ENCODE data around the gene BABAM2.

The BABAM2 gene

DNA sequence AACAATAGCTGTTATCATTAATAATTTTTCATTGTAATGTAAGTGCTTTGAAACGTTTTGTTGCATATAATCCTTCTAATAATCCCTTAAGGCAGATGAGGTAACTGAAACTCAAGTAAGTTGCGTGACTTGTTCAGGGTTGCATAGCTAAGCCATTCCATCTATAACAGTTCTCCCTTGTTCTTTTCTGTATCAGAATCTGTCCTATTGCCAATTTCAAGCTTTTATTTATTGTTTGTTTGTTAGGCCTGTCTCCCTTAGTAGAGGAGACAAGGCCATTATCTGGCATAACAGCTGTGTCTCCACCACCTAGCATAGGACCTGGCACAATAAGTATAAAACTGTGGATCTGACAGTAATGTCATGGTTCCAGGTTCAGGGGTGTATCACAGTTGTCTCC is 19.4 kb downstream of the BABAM2 start:
- no peak for DNase-seq (ENCODE audit: low spot score)
- FAIRE-seq, result no peak

DNA sequence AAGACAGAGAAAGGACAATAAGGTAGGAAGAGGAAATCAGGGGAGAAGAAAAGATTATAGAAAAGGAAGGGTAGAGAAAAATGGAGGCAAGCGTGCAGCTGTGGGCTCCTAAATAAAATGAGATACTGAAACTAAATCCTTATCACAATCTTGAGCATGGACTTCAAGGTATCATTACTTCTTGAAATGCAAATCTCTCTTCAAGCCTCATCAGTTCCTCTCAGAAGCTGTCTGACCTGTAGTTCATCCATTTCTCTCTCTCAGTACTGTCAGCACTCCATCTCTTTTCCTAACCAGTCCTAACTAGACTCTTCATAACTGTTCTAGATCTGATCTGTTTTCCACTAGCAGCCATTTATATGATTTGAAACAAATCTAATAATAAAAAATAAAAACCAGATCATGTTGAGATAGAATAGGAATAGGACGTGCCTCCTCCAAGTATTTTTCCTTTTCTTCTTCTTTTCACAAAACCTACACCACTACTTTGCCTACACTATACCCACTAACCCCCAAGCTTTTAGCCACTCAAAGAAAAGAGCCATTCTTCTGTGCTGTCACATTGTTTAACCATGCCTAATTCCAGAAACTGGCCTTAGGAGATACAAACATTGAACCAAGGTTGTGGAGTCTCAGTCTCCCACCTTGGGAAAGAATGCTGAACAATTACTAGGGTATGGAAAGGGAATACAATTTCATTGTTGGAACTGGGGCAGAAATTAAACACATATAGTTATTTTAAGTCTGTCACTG is 21.1 kb downstream of the BABAM2 start:
- FAIRE-seq, result no peak

DNA sequence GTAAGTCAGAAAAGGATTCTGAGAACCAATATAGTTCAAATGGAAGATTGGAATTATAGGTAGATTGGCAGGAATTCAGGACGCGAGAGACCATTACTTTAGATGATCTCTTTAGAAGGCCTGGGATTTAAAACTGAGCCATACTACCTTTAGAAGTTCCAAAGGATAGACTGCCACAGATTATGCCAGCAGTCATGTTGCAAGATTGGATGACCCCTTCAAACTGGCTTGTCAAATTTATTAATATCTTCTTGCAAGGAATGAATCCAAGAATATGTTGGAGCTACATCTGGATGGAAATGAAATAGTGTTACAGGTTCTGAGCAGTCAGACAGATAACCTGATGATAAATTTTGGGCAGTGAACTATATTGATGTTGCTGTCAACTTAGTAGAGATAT is 22.0 kb downstream of the BABAM2 start:
- FAIRE-seq (no peak), DNase-seq (ENCODE audit: low spot score) (no peak)

More for the DNA sequence above, 21.1 kb downstream of the BABAM2 start:
- DNase-seq (ENCODE audit: low spot score), result no peak

DNA sequence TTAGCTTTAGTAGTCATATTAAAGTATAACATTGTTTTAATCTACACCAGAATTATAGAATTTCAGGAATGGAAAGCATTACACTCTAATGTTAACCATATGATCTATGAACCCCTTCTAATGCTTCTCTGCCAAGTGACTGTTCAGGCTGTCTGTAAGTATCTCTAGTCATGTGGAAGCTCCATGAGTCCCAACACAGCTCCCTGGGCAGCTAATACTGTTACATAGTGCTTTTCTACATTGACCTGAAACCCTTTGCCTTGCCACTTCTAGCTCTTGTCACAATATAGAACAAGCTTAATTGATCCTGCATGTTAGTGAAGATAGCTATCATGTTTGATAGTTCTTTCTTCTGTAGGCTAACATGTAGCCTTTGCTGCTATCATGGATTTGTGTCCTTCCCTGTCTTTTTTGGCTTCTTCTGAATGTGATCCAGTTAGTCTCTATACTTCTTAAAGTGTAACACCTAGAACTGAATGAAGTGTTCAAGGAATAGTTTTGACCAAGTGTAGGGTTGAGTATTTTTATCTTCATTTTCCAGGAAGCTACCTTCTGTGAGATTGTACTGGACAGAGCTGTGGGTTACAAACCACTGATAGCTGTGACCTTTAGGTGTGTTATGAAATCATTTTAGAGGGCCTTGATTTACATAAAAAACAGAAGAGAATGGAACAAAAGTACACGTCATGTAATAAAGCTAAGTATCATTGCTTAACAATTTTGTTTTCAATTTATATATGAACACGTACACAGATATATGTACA is 23.7 kb downstream of the BABAM2 start:
- DNase-seq (ENCODE audit: low spot score) (no peak), FAIRE-seq (no peak)

DNA sequence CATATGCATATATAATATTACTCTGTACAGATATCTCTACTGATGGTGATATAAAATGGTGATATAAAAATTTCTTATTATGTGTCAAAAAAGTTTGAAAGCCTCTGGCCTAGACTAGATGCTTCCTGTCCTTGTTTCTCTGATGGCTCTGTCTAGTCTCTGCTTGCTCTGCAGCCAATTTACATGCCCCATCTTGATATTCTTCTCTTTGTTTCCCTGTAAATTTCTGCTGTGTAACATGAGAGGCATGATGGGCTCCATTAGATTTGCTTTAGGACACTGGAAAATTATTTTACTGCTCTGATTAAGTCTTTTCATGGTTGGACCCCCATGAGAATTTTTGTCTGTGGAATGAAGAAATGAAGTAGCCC is 24.3 kb downstream of the BABAM2 start:
- DNase-seq (ENCODE audit: low spot score) (no peak), FAIRE-seq (no peak)

DNA sequence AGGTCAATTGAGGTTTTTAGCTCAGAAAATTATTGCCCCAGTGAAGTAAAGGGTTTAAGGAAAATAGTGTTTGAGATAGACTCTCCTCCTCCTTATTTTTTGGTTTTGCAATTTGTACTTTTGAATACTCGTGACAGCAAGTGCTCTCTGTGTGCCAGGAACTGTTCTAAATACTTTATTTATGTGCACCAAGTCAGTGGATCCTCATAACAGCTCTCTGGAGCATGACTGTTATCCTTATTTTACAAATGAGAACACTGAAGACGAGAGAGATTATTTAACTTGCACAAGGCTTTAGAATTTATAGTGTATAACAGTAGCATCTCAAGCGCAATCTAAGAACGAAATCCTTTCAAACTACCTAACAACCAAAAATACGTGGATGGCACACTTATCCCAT is 24.7 kb downstream of the BABAM2 start:
- DNase-seq (ENCODE audit: low spot score) (no peak), FAIRE-seq (no peak)

DNA sequence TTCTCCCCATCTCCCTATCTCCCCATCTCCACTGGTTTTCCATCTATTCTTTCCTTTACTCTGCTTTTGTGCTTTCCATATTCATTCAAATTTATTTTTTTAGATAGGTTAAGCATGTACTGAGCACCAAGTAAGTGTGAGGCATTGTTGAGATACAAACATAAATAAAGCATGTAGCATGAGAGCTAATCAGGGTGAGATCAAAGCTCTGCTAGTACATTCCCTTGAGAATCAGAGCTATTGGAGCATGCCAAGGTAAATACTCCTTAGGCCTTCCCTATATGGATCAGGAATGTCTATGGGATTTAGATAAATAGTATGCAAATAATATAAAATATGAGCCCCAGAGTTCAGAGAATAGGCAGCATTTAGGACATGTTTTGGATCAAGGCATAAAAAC is 25.3 kb downstream of the BABAM2 start:
- DNase-seq (ENCODE audit: low spot score) (no peak), FAIRE-seq (no peak)

DNA sequence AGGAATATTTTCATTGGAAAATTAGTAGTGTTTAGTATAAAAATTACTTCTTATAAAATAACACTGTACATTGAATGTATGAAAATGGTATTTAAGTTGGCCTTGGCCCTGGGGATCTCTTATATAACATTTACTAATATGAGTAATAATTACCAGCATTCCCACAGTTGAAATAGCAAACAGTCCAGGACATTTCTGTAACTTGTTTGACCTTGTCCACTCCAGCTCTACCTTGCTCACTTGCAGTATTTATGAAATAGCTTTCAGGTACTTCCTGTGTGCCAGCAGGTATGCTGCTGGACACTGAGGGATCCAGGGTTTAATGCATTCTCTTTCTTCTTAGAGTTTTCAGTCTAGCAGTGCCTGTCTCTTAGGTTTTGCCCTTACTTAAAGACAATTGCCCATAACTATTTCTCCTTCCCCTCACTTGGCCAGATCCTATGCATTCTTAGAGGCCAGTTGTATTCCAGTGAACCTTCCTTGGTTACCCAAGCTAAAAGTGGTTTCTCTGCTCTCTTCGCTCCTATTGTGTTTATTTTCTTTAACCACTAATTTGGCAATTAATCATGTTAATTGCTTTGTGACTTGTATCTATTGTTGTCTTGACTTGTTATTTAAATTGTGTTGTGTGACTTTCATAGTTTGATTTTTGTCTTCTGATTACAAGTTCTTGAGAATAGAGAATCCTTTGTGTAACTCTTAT is 25.9 kb downstream of the BABAM2 start:
- DNase-seq (ENCODE audit: low spot score) (no peak), FAIRE-seq (no peak)

DNA sequence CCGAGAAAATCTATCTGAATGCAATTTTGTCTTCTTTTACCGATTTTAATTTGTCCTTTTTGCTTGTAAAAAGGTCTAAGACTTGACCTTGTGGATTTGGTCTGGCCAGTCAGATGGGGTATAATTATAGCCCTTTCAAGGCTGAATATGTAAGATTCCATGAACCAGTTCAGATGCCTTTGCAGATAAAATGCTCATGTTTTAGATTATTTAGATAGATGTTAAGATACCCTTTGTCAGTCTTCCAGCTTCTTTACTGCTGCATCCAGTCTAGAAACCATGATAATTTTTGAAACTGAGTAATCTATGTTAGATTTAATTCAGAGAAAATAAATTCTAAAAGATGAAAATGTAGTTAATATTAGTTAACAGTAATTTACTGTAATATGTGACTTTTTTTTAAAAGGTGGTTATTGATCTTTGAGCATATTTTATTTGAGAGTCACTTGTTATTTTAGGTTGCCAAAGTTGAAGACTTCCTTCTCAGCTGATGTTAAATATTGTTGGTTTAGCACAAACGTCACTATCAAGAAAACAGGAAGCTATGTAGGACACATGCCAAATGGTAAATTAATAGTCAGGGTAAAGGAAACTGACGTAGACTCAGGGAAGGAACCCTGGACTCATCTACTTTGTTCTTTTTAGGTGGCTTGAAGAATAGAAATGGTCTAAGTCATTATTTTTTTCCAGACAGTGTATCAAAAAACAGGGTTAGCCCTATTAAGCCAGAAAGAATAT is 29.8 kb downstream of the BABAM2 start:
- peak; percentile 84 for FAIRE-seq
- peak; percentile 55 for DNase-seq (ENCODE audit: low spot score)

DNA sequence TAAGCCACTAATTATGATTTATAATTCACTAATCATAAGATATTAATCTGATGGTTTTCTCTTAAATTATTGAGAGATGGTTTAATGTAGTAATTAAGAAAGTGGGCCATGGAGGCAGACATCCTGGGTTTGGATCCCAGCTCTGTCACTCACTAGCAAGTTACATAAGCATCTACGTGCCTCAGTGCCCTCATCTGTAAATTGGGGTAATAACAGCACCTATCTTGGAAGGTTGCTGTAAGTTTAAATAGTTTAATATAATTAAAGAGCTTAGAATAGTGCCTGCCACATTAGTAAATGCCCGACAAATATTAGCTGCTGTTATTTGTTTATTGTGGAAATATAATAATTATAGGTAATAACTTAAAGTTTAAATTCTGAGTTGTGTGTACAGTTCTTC is 30.9 kb downstream of the BABAM2 start:
- FAIRE-seq, result no peak
- no peak for DNase-seq (ENCODE audit: low spot score)

DNA sequence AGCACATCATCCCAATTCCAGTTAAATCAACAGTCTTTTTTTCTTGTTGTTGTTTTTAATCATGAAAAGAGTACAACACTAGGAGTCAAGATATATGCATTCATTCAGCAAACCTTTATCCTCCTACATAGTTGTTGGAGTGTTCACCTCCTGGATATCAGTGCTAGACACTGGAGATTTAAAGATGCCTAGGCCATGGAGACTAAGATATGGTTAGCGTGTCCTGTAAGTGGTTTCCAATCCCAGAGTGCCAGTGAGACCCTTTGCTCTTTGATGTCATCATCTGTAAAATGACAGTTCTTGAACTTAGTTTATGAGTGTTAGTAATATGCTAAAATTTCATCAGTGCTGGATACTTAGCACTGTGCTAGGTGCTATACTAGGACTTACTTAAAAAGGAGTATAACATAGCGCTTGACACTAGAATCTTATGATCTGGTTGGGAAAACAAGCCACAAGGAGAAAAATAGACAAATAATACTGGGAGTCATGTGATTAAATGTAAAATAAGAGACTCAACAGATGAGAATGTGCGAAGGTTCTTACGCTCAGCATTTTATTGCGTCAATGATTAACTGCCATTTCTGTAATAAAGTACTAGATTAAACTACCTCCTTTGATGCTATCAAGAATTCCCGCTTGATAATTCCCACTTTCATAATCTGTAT is 31.5 kb downstream of the BABAM2 start:
- peak; percentile 99 for FAIRE-seq
- DNase-seq (ENCODE audit: low spot score), result peak; percentile 89

DNA sequence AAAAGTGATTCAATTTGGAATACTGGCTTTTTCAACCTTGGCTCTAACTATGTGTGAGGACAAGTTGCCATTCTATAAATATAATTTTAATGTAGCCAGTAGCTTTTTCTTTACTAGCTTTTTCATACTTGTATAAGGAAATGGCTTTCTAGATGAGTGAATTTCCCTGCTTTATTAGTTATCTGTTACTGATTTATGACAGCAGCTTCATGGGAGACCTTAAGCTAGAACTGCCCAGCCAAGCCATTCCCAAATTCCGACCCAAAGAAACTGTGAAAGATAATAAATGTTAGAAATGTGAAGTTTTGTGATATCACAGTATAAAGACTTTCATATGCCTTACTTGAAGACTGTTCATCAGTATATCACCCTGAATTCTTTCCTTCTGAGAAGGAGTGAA is 32.3 kb downstream of the BABAM2 start:
- DNase-seq (ENCODE audit: low spot score) (peak; percentile 75), FAIRE-seq (no peak)

DNA sequence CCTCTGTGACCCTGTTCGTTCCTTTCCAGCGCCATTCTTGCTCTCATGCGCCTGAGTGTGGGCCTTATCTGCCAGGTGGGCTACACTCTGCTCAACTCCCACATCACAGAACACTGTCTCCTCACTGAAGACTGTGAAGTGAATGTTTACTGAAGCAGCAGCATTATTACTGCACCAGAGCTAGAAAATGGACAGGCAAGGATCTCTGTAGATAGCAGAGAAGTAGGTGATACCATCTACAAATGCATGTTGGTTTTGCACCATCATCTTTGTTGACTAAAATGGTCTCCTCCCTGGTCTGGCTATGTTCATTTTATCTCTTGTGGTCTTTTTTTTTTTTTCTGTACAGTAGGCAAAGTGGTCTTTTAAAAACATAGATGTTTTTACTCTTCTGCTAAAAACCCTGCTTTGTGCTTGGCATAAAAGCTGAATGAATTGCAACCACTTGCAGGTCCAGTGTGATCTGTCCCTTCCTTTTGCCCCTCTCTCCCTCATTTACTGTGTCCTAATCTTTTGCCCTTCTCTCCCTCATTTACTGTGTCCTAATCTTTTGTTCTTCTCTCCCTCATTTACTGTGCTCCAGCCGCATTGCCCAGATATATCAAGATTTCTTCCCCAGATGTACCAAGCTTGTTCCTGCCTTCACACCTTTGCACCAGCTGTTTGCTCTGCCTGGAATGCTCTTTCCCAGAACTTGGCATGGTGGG is 35.4 kb downstream of the BABAM2 start:
- DNase-seq (ENCODE audit: low spot score) (no peak), FAIRE-seq (no peak)

DNA sequence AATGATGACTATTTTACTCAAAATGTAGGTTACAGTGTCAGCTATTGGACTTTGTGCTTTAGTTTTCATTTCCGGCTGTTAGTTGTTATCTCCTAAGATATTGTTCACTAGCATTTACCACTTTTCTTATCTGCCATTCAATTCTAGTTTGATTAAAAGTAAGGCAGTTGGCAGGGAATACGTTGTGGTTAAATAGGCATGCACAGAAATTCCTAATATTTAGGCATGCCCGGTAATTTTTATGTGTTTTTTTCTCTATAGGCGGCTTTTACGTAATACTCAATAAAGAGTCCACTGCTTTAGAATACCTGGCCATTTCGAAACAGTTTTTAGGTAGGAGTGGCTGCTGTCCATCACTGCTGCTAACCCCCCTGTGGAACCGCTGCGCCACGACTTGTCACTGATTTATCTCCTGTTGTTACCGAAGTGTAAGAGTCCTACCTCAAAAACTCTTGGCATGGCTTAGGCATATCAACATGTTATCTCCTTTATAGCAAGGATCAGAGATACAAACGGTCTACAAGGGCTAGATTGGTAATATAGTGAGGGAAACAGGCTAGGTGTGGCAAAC is 39.5 kb downstream of the BABAM2 start:
- FAIRE-seq (peak; percentile 55), DNase-seq (ENCODE audit: low spot score) (no peak)

DNA sequence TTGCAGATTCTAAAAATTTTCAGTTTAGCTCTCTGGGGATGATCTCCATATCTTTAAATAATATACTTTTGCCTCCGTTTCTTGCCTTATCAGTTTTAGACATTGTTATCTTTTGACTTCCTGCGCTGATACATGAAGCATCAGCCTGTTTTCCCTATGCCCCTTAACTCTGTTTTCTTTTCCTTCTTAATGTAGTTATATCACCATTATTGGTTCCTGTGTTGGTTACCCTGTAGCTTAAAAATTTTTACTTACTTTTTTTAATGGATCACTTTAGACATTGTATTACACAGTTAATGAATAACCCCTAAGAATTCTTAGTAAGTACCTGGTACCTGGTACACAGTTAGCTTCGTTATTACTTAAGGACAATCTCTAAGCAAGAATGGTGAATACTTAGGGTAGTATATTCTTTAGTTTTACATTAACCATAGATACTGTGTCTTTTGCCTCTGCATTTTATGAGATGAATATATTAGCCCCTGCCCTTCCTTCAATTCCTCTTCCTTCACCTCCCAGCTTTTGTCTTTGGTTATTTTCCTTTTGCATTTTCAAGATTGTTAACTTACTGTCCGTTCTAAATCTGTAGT is 40.9 kb downstream of the BABAM2 start:
- DNase-seq (ENCODE audit: low spot score) (no peak), FAIRE-seq (peak; percentile 90)

DNA sequence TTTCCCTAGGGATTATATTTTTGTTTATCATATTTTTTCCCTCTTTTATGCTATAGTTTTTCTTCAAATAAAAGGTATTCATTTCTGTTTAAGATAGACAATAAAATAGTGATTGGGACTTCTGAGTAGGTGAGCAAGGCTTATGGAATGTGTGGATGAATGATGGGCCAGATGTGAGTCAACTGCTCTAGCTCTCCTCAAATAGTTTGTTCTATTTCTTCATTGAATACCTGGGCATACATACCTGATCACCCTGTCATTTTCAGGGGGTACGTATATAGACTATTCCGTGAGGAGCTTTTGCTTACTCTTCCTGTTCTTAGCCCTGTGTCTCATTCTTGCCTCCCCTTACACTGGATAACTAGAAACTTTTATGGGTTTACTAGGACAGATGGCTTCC is 41.9 kb downstream of the BABAM2 start:
- FAIRE-seq, result peak; percentile 95
- peak; percentile 88 for DNase-seq (ENCODE audit: low spot score)

DNA sequence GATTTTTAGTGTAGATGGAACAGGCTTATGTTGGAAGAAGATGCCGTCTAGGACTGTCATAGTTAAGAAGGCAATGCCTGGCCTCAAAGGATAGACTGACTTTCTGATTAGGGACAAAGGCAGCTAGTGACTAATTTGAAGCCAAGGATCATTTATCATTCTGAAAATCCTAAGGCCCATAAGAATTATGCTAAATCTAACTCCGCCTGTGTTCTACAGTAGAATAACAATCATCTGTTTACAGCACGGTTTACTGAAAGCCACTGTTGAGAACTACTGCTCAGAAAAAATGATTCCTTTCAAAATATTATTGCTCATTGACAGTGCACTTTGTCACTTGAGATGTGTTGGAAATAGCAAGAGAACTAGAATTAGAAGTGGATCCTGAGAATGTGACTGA is 44.5 kb downstream of the BABAM2 start:
- FAIRE-seq, result no peak
- no peak for DNase-seq (ENCODE audit: low spot score)

DNA sequence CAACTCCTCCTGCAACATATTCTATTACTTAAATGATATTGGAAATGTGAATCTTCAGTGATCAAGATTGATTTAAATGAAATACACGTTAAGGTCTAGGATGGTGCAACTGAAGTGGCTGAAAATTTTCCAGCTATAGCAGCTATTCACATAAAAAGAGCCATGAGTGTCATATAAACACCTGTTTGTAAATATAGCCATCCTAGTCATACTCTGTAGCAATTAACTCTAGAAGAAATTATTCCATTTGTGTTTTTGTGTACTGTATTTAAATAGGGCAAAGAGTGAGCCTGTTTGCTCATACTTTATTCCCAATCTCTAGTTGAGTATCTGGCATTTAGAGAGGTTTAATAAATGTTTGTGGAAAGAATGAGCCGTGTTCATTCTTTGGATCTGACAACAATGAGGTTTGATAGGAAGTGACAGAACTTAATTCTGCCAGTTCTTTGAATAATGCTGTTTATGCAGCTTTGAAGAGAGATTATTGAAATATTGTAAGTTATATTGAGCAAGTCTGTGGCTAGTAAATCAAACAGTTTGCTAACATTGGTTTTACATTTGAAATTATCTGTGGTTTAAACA is 49.7 kb downstream of the BABAM2 start:
- FAIRE-seq (no peak), DNase-seq (ENCODE audit: low spot score) (no peak)

DNA sequence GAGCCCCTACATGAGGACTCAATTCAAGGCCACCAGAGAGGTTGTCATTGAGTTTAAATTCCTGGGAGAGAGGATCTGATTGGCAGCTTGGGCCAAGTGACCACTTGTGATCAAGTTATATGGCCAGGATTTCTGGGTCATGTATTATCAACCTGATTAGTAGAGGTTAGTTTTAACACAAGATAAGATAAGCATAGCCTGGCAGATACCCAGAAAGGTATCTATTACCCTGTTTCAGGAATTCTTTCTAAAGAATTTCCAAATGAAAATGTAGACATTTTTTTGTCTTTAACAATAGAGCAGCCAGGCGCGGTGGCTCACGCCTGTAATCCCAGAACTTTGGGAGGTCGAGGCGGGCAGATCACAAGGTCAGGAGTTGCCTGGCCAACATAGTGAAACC is 50.5 kb downstream of the BABAM2 start:
- FAIRE-seq, result no peak
- DNase-seq (ENCODE audit: low spot score), result no peak

Data from RCC 7860 (cell line).